ENCODE measurements around the gene JARID2.
"Not testable (repeated sequence)": the region's sequence is repeated elsewhere in the genome, so short reads cannot be mapped to it uniquely, and the experiment has no call there.

The JARID2 gene

GRCh38 chr6:15265787-15266186 is 19.9 kb downstream of the JARID2 start:
- DNase-seq = no peak

- DNase-seq = no peak
Measured at GRCh38 chr6:15266423-15266996, 20.6 kb downstream of the JARID2 start.

GRCh38 chr6:15267221-15267620 is 21.4 kb downstream of the JARID2 start:
- no peak for DNase-seq

GRCh38 chr6:15268137-15268908 is 22.5 kb downstream of the JARID2 start:
- no peak for DNase-seq

- DNase-seq = no peak
Measured at GRCh38 chr6:15269011-15269410, 23.1 kb downstream of the JARID2 start.

GRCh38 chr6:15269619-15270018 is 23.8 kb downstream of the JARID2 start:
- DNase-seq = no peak

- no peak for DNase-seq
Measured at GRCh38 chr6:15270402-15270801, 24.5 kb downstream of the JARID2 start.

- DNase-seq = no peak
Measured at GRCh38 chr6:15272562-15272961, 26.7 kb downstream of the JARID2 start.

GRCh38 chr6:15274692-15275387 is 29.0 kb downstream of the JARID2 start:
- DNase-seq = no peak

- no peak for DNase-seq
Measured at GRCh38 chr6:15276036-15276985, 30.4 kb downstream of the JARID2 start.

GRCh38 chr6:15279047-15279661 is 33.3 kb downstream of the JARID2 start:
- no peak for DNase-seq

- DNase-seq = no peak
Measured at GRCh38 chr6:15280028-15280427, 34.2 kb downstream of the JARID2 start.

GRCh38 chr6:15280961-15281360 is 35.1 kb downstream of the JARID2 start:
- no peak for DNase-seq

- DNase-seq = no peak
Measured at GRCh38 chr6:15282334-15282733, 36.5 kb downstream of the JARID2 start.

- DNase-seq = no peak
Measured at GRCh38 chr6:15283986-15284361, 38.1 kb downstream of the JARID2 start.

- no peak for DNase-seq
Measured at GRCh38 chr6:15284743-15285142, 38.9 kb downstream of the JARID2 start.

GRCh38 chr6:15285682-15286294 is 39.9 kb downstream of the JARID2 start:
- DNase-seq = no peak

GRCh38 chr6:15287670-15288375 is 42.0 kb downstream of the JARID2 start:
- DNase-seq = no peak

GRCh38 chr6:15288856-15289255 is 43.0 kb downstream of the JARID2 start:
- no peak for DNase-seq

GRCh38 chr6:15289456-15289855 is 43.6 kb downstream of the JARID2 start:
- DNase-seq = not testable (repeated sequence)

- no peak for DNase-seq
Measured at GRCh38 chr6:15290067-15290680, 44.3 kb downstream of the JARID2 start.
